ENCODE results near the gene CPZ. TPM values are rescaled to one million over a fixed set of nuclear protein-coding genes. Genes with fewer than 3 reads are reported as not detected.
A peak's percentile ranks its signal among the peaks of the same experiment; 100 is the strongest.
"Not testable (repeated sequence)": the region's sequence is repeated elsewhere in the genome, so short reads cannot be mapped to it uniquely, and the experiment has no call there.

Gene CPZ
- total and polyA plus RNA-seq, 8 donors, result 0.09 to 0.86 (median 0.23) TPM

- ATAC-seq, result no peak
- Histone ChIP-seq H3K4me1 (no peaks in the 10 kb centered on the region), H3K36me3 (no peaks in the 10 kb centered on the region), H3K27ac (no peak overlapping the region), H3K4me3 (no peak overlapping the region), H3K27me3 (no peaks in the 10 kb centered on the region), H3K9me3 (no peaks in the 10 kb centered on the region)
- peak in 3 of 6 donors; percentile 1 to 38 (median 28) for DNase-seq
- WGBS, 2 donors, result 50 to 54% methylated on average over 16 of the region's 16 CpGs
- no peak for FAIRE-seq
- intact Hi-C loops (cut with DNase I), result loop anchor here in 1 of 3 donors (10.0 kb wide), 1 partner anchor 268 kb away; no protein-coding TSS in a partner anchor
- TF ChIP-seq CTCF (IDR thresholded peaks at IDR 0.05), result no peak
Measured at GRCh38 chr4:8616831-8617230, 24.3 kb downstream of the CPZ start.

GRCh38 chr4:8617486-8618040 is 25.0 kb downstream of the CPZ start:
- Histone ChIP-seq H3K4me3 (no peak overlapping the region), H3K27ac (no peak overlapping the region), H3K36me3 (no peaks in the 10 kb centered on the region), H3K4me1 (no peaks in the 10 kb centered on the region), H3K27me3 (no peaks in the 10 kb centered on the region), H3K9me3 (no peaks in the 10 kb centered on the region)
- FAIRE-seq, result no peak
- peak in 3 of 6 donors; percentile 11 to 43 (median 24) for DNase-seq
- intact Hi-C loops (cut with DNase I), result loop anchor here in 1 of 3 donors (10.0 kb wide), 1 partner anchor 267 kb away; no protein-coding TSS in a partner anchor
- TF ChIP-seq CTCF (IDR thresholded peaks at IDR 0.05), result no peak
- WGBS, 2 donors, result 46 to 58% methylated on average over 21 of the region's 21 CpGs
- no peak for ATAC-seq

DNA sequence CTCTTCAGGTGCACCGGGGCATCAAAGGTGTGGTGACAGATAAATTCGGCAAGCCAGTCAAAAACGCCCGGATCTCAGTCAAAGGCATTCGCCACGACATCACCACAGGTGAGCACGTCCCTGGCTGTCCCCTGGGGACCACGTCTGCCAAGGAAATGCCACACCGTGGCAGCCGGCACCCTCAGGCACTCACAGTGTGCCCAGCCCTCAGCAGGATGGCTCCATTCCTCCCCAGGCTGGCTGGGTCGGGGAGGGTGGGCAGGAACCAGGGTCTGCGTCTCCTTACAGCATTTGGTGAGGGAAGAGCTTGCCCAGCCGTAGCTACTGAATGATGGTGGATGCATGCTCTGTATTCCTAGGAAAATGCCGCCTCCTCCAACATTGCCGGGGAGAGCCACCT is 25.9 kb downstream of the CPZ start:
- intact Hi-C loops (cut with DNase I), result loop anchor here in 1 of 3 donors (10.0 kb wide), 1 partner anchor 266 kb away; no protein-coding TSS in a partner anchor
- ATAC-seq (no peak), FAIRE-seq (no peak), DNase-seq (peak in 3 of 6 donors; percentile 5 to 49 (median 30))
- H3K4me1 ChIP-seq, result no peaks in the 10 kb centered on the region
- 55 to 68% methylated on average over 15 of the region's 15 CpGs for whole genome bisulfite sequencing, 2 donors
- H3K4me3 ChIP-seq, result no peak overlapping the region
- no peaks in the 10 kb centered on the region for H3K36me3 ChIP-seq
- no peaks in the 10 kb centered on the region for H3K27me3 ChIP-seq
- no peak for TF ChIP-seq CTCF (IDR thresholded peaks at IDR 0.05)
- H3K9me3 ChIP-seq, result no peaks in the 10 kb centered on the region
- no peak overlapping the region for H3K27ac ChIP-seq

DNA sequence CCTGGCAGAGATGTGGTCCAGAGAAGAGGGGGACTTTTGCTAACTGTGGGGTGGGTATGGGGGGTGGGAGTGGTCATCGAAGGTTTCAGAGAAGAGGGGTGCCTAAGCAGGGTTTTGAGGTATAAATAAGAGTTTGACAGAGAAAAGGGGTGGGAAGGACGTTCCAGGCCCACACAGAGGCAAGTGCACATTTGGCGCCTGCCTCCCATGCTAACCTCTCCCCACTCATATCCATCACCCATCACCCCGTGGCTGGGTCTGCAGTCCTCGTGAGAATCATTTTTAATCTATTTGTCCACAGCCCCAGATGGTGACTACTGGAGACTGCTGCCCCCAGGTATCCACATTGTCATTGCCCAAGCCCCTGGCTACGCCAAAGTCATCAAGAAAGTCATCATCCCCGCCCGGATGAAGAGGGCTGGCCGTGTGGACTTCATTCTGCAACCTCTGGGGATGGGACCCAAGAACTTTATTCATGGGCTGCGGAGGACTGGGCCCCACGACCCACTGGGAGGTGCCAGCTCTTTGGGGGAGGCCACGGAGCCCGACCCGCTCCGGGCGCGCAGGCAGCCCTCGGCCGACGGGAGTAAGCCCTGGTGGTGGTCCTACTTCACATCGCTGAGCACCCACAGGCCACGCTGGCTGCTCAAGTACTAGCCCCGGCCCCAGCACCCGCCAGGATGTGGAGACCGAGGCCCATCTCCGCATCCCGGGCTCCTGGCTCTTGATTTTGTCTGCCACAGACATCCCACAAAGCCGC is 26.6 kb downstream of the CPZ start:
- DNase-seq, result peak in 3 of 6 donors; percentile 4 to 48 (median 41)
- no peak for TF ChIP-seq CTCF (IDR thresholded peaks at IDR 0.05)
- H3K27me3 ChIP-seq, result no peaks in the 10 kb centered on the region
- no peaks in the 10 kb centered on the region for H3K9me3 ChIP-seq
- H3K4me3 ChIP-seq, result no peak overlapping the region
- no peak overlapping the region for H3K27ac ChIP-seq
- no peak for FAIRE-seq
- intact Hi-C loops (cut with DNase I), result loop anchor here in 1 of 3 donors (10.0 kb wide), 1 partner anchor 266 kb away; no protein-coding TSS in a partner anchor
- ATAC-seq, result no peak
- H3K4me1 ChIP-seq, result no peaks in the 10 kb centered on the region
- WGBS, 2 donors, result 63 to 73% methylated on average over 28 of the region's 28 CpGs
- no peaks in the 10 kb centered on the region for H3K36me3 ChIP-seq

- WGBS, 2 donors, result 62 to 69% methylated on average over 7 to 11 of the region's 14 CpGs
Measured at GRCh38 chr4:8621135-8621534, 28.6 kb downstream of the CPZ start.

GRCh38 chr4:8624601-8625272 is 32.2 kb downstream of the CPZ start:
- FAIRE-seq; H3K4me1 ChIP-seq; H3K27ac ChIP-seq; H3K4me3 ChIP-seq; H3K9me3 ChIP-seq; DNase-seq; intact Hi-C loops (cut with DNase I); H3K36me3 ChIP-seq; H3K27me3 ChIP-seq: not testable (repeated sequence)
- peak; percentile 48 to 67 (median 51) for ATAC-seq
- no CpG with 5 or more reads among the region's 29 CpGs for WGBS, 2 donors

More at GRCh38 chr4:8621135-8621534, 28.6 kb downstream of the CPZ start:
- intact Hi-C loops (cut with DNase I); H3K4me3 ChIP-seq; H3K36me3 ChIP-seq; H3K9me3 ChIP-seq; H3K27ac ChIP-seq; FAIRE-seq; H3K4me1 ChIP-seq; H3K27me3 ChIP-seq: not testable (repeated sequence)
- ATAC-seq (peak in 1 of 4 donors; percentile 32), DNase-seq (peak in 2 of 6 donors; percentile 7 to 79)

DNA sequence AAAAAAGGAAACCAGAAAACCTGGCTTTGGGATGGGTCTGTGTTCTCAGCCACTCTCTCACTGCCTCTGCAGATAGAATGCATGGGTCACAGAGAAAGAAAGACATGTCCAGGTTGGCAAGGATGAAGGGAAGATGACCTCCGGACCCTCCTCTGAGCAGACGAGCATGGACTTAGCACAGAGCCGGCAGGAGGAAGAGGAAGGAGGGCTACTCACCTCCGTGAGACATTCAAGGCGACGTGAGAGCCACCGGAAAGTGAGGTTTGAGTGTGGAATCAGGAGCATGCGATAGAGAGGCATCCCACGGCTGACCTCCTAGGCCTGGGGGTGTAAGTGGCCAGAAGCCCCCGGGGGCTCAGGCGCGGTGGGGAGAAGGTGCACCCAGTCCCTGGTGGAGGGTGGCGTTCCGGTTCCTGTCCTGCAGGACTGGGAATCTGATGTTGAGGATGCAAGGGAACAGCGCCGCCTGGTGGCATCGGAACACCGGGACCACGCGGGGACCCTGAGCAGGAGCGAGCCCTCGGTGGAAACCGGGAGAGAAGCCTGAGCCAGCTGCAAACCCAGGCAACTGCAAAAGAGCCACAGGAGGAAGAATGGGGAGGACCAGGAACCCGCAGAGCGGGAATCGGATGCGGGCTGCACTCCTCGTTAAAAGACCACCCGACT is 37.8 kb downstream of the CPZ start:
- intact Hi-C loops (cut with DNase I); H3K36me3 ChIP-seq; H3K27ac ChIP-seq; H3K9me3 ChIP-seq; DNase-seq; H3K4me1 ChIP-seq; FAIRE-seq; H3K4me3 ChIP-seq; H3K27me3 ChIP-seq: not testable (repeated sequence)
- ATAC-seq, result peak; percentile 39 to 73 (median 61)
- no CpG with 5 or more reads among the region's 29 CpGs for WGBS, 2 donors

Measured in pancreas (tissue), 10 donors.